ENCODE results near the gene SLC26A8.
"Not testable (repeated sequence)": the region's sequence is repeated elsewhere in the genome, so short reads cannot be mapped to it uniquely, and the experiment has no call there.

The SLC26A8 gene

DNA sequence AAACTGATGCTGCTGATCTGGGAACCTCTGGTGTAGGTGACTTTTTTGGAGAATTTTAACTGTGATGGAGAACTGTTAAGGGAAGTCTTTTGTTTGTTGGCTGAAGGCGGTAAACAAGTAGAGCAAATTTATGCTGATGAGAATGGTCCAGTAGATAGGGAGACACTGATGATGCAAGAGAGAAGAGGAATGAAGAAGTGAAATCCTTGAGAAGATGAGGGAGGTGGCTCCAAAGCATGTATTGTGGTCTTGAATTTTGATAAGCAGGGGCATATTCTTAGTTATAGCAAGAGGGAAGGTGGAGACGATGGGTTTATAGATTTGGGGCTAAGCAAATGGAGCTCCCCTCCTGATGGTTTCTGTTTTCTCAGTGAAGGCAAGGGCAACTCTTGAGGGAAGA lies 25.1 kb upstream of the SLC26A8 start:
- no peaks in the 10 kb centered on the region for H3K9me3 ChIP-seq (ENCODE audit: insufficient read depth, low read depth, low read length)
- no peak overlapping the region for H3K4me3 ChIP-seq (ENCODE audit: low read length)
- H3K27ac ChIP-seq (ENCODE audit: low read length) = no peak overlapping the region
- no peaks in the 10 kb centered on the region for H3K27me3 ChIP-seq (ENCODE audit: insufficient read depth, low read length)
- peaks cover 16% of the 10 kb centered on the region; the same call in 1 of the 2 replicates for H3K36me3 ChIP-seq (ENCODE audit: insufficient read depth, low read depth, low read length)
- no peak overlapping the region for H3K9ac ChIP-seq (ENCODE audit: low read depth, low read length)
- no peaks in the 10 kb centered on the region; the same call in 1 of the 2 replicates for H3K4me1 ChIP-seq (ENCODE audit: insufficient read depth, low read length)

DNA sequence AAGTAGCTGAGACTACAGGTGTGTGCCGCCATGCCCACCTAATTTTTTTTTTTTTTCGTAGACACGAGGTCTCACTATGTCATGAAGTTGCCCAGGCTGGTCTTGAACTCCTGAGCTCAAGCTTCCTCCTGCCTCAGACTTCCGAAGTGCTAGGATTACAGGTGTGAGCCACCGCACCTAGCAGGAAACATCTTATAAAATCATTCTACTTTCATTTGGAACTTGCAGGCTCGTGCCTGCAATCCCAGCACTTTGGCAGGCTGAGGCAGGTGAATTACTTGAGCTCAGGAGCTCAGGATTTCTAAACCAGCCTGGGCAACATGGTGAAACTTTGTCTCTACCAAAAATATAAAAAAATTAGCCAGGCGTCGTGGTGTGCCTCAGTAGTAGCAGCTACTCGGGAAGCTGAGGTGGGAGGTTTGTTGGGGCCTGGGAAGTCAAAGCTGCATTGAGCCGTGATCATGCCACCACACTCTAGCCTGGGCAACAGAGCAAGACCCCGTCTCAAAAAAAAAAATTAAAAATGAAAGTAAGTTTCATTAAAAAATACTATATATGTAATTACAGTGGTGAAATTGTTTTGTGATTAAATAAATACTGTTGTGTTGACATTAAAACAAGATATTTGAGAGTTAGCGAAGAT lies 18.3 kb upstream of the SLC26A8 start:
- Histone ChIP-seq H3K9me3 (ENCODE audit: insufficient read depth, low read depth, low read length) (no peaks in the 10 kb centered on the region), H3K4me3 (ENCODE audit: low read length) (no peak overlapping the region), H3K27me3 (ENCODE audit: insufficient read depth, low read length) (no peaks in the 10 kb centered on the region), H3K36me3 (ENCODE audit: insufficient read depth, low read depth, low read length) (no peaks in the 10 kb centered on the region), H3K9ac (ENCODE audit: low read depth, low read length) (no peak overlapping the region), H3K27ac (ENCODE audit: low read length) (no peak overlapping the region), H3K4me1 (ENCODE audit: insufficient read depth, low read length) (0 out of 2 replicates have a peak, but pooled peaks cover 3% of the 10 kb centered on the region)

DNA sequence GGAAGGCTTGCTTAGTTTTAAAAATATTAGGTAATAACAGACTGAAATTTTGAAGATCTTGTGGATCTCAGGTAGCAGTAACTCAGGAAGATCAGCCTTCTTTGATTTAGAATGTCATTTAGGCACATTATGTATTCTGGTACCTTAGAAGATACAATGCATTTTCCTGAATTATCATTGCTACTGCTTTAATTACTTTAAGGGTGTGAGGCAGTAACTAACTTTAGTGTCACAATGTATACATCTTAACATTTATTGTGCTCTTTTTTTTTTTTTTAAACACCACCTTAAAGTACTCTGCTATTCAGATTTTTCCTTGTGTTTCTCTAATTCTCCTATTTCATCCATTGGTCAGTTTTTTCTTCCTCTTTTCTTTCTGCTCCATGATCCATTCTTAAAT lies 16.5 kb upstream of the SLC26A8 start:
- no peak overlapping the region for H3K4me3 ChIP-seq (ENCODE audit: low read length)
- H3K27me3 ChIP-seq (ENCODE audit: insufficient read depth, low read length) = no peaks in the 10 kb centered on the region
- 0 out of 2 replicates have a peak, but pooled peaks cover 3% of the 10 kb centered on the region for H3K4me1 ChIP-seq (ENCODE audit: insufficient read depth, low read length)
- no peak overlapping the region for H3K27ac ChIP-seq (ENCODE audit: low read length)
- no peaks in the 10 kb centered on the region for H3K9me3 ChIP-seq (ENCODE audit: insufficient read depth, low read depth, low read length)
- H3K36me3 ChIP-seq (ENCODE audit: insufficient read depth, low read depth, low read length) = no peaks in the 10 kb centered on the region
- no peak overlapping the region for H3K9ac ChIP-seq (ENCODE audit: low read depth, low read length)

DNA sequence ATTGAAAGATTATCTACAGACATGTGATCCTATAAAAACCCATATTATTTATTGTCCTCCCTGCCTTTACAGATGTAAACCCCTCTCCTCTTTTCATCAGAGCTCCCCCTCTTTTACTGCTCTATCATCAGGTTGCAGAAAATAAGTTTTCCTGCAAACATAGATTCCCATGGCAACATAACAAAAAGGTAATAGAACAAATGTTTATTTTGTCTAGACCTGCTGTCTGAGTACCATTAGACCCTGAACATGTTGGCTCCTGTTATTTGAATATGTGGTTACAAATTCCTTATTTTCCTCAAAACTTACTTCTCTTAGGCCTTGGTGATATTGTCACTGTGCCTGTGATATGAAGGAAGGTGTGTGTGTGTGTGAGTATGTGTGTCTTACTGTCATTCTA lies 14.7 kb upstream of the SLC26A8 start:
- Histone ChIP-seq H3K27me3 (ENCODE audit: insufficient read depth, low read length) (no peaks in the 10 kb centered on the region), H3K9me3 (ENCODE audit: insufficient read depth, low read depth, low read length) (no peaks in the 10 kb centered on the region), H3K27ac (ENCODE audit: low read length) (no peak overlapping the region), H3K4me1 (ENCODE audit: insufficient read depth, low read length) (peaks cover 6% of the 10 kb centered on the region; the same call in 1 of the 2 replicates), H3K36me3 (ENCODE audit: insufficient read depth, low read depth, low read length) (no peaks in the 10 kb centered on the region), H3K9ac (ENCODE audit: low read depth, low read length) (no peak overlapping the region), H3K4me3 (ENCODE audit: low read length) (no peak overlapping the region)

DNA sequence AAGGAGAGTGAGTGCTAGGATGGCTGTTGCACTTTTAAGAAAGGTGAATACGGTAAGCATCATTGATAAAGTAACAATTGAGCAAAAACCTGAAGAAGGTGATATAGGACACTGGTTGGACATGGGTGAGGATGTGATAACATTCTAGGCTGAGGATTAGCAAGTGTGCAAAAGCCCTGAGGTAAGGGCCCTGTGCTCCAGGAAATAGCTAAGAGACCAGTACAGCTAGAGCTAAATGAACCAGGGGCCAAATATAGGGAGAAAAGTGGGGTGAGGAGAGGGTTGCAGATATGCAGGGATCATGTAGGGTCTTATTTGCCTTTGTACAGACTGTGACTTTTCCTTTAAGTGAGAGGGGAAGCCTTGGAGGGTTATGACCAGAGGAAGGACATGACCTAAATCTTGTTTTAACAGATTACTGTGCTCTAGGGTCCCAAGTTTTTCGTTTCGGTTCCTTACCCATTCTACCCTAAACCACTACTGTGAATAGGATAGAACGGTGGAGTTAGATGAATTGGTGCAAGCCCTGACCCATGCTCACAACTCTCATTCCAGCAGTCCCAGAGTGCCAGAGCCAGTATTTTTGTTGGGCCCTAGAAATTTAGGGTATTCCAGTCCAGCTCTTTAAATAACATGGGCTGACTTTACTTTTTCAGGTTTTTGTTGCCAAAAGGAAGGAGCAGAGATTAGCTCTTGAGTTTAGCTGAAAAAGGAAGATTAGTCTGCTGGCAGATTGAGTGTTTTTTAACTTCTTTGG lies 13.9 kb upstream of the SLC26A8 start:
- H3K4me3 ChIP-seq (ENCODE audit: low read length) = no peak overlapping the region
- H3K27ac ChIP-seq (ENCODE audit: low read length) = no peak overlapping the region
- peaks cover 10% of the 10 kb centered on the region; the same call in 1 of the 2 replicates for H3K4me1 ChIP-seq (ENCODE audit: insufficient read depth, low read length)
- no peaks in the 10 kb centered on the region for H3K36me3 ChIP-seq (ENCODE audit: insufficient read depth, low read depth, low read length)
- H3K9me3 ChIP-seq (ENCODE audit: insufficient read depth, low read depth, low read length) = no peaks in the 10 kb centered on the region
- no peak overlapping the region for H3K9ac ChIP-seq (ENCODE audit: low read depth, low read length)
- no peaks in the 10 kb centered on the region for H3K27me3 ChIP-seq (ENCODE audit: insufficient read depth, low read length)

DNA sequence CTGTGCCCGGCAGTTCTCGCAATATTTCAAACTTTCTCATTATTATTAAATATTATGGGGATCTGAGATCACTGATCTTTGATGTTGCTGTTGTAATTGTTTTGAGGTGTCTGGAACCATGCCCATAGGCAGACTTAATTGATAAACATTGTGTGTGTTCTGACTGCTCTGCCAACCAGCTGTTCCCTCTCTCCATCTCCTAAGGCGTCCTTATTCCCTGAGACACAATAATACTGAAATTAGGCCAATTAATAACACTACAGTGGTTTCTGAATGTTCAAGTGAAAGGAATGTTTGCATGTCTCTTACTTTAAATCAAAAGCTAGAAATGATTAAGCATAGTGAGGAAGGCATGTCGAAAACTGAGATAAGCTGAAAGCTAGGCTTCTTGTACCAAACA lies 10.8 kb upstream of the SLC26A8 start:
- Histone ChIP-seq H3K9me3 (ENCODE audit: insufficient read depth, low read depth, low read length) (no peaks in the 10 kb centered on the region), H3K4me3 (ENCODE audit: low read length) (no peak overlapping the region), H3K36me3 (ENCODE audit: insufficient read depth, low read depth, low read length) (no peaks in the 10 kb centered on the region), H3K9ac (ENCODE audit: low read depth, low read length) (no peak overlapping the region), H3K27me3 (ENCODE audit: insufficient read depth, low read length) (no peaks in the 10 kb centered on the region), H3K4me1 (ENCODE audit: insufficient read depth, low read length) (peaks cover 10% of the 10 kb centered on the region; the same call in 1 of the 2 replicates), H3K27ac (ENCODE audit: low read length) (no peak overlapping the region)

DNA sequence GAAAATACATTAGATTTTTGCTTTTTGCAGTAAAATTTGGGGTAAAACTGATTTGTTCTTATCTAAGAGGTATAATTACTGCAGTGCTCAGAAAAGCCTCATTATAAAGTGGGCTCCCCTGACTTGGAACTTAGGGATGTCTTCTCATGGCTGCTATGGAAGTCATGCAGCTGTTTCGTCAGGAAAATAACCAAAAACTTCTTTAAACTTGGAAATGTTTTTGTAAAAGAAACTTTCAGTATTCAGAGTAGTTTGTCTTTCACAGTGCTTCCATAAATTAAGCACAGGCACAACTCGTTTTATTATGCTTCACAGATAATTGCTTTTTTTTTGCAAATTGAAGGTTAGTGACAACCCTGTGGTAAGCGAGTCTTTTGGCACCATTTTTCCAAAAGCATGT lies 10.0 kb upstream of the SLC26A8 start:
- Histone ChIP-seq H3K4me1 (ENCODE audit: insufficient read depth, low read length) (peaks cover 11% of the 10 kb centered on the region; the same call in 1 of the 2 replicates), H3K36me3 (ENCODE audit: insufficient read depth, low read depth, low read length) (no peaks in the 10 kb centered on the region), H3K27me3 (ENCODE audit: insufficient read depth, low read length) (no peaks in the 10 kb centered on the region), H3K9me3 (ENCODE audit: insufficient read depth, low read depth, low read length) (no peaks in the 10 kb centered on the region), H3K9ac (ENCODE audit: low read depth, low read length) (no peak overlapping the region), H3K4me3 (ENCODE audit: low read length) (no peak overlapping the region), H3K27ac (ENCODE audit: low read length) (no peak overlapping the region)

DNA sequence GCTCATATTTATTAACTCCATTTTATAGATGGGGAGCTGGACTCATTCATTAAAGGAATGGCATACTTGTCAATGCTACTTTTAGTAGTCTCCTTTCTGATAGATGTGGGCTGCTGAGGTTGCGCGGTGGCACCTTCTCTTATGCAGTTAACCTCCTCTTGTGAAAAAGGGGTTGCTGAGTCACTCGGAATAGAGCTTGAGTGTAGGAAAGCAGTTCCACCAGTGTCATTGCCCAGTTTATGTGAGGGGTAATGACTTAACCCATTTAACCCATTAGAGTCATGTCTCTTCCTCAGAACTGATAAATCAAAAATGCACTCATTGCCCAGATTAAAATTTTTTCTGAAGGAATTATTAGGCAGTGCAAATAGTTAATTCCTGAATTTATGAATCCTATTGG lies 9.5 kb upstream of the SLC26A8 start:
- H3K4me1 ChIP-seq (ENCODE audit: insufficient read depth, low read length) = peaks cover 13% of the 10 kb centered on the region; the same call in 1 of the 2 replicates
- no peak overlapping the region for H3K27ac ChIP-seq (ENCODE audit: low read length)
- no peaks in the 10 kb centered on the region for H3K27me3 ChIP-seq (ENCODE audit: insufficient read depth, low read length)
- H3K4me3 ChIP-seq (ENCODE audit: low read length) = no peak overlapping the region
- no peaks in the 10 kb centered on the region for H3K9me3 ChIP-seq (ENCODE audit: insufficient read depth, low read depth, low read length)
- H3K9ac ChIP-seq (ENCODE audit: low read depth, low read length) = no peak overlapping the region
- no peaks in the 10 kb centered on the region for H3K36me3 ChIP-seq (ENCODE audit: insufficient read depth, low read depth, low read length)

DNA sequence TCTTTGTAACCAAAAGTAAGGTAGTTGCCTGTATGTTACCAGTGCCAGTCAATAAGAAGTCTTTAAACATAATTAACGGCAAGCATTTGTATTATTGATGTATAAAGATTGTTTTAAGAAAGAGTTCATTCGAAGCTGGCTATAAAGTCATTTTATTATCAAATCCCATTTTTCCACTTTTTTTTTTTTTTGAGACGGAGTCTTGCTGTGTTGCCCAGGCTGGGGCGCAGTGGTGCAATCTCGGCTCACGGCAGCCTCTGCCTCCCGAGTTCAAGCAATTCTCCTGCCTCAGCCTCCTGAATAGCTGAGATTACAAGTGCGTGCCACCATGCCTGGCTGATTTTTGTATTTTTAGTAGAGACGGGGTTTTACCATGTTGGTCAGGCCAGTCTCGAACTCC lies 8.7 kb upstream of the SLC26A8 start:
- peaks cover 13% of the 10 kb centered on the region; the same call in 1 of the 2 replicates for H3K4me1 ChIP-seq (ENCODE audit: insufficient read depth, low read length)
- H3K9ac ChIP-seq (ENCODE audit: low read depth, low read length); H3K27ac ChIP-seq (ENCODE audit: low read length): not testable (repeated sequence)

DNA sequence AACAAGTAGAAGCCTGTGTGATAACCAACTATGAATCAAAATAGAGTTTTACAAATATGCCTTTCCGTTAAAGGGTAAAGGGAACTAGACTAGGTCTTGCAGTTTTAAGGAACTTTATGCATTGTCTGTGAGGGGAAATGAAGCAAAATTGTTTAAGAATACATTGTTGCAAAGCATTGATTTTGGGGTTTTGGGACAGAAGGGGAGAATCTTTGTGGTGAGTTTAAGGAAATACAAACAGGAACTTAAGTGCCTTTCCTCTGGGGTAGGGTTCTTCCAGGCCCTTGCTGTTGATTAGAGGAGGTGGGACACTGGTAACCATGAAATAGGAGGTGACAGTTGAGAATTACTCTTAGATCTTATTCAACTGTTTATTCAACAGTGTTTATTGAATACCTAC lies 7.8 kb upstream of the SLC26A8 start:
- Histone ChIP-seq H3K27ac (ENCODE audit: low read length) (no peak overlapping the region), H3K27me3 (ENCODE audit: insufficient read depth, low read length) (no peaks in the 10 kb centered on the region), H3K36me3 (ENCODE audit: insufficient read depth, low read depth, low read length) (no peaks in the 10 kb centered on the region), H3K9me3 (ENCODE audit: insufficient read depth, low read depth, low read length) (no peaks in the 10 kb centered on the region), H3K9ac (ENCODE audit: low read depth, low read length) (no peak overlapping the region), H3K4me1 (ENCODE audit: insufficient read depth, low read length) (peaks cover 10% of the 10 kb centered on the region; the same call in 1 of the 2 replicates), H3K4me3 (ENCODE audit: low read length) (no peak overlapping the region)

More for the DNA sequence above, 8.7 kb upstream of the SLC26A8 start:
- H3K9me3 ChIP-seq (ENCODE audit: insufficient read depth, low read depth, low read length); H3K4me3 ChIP-seq (ENCODE audit: low read length); H3K36me3 ChIP-seq (ENCODE audit: insufficient read depth, low read depth, low read length); H3K27me3 ChIP-seq (ENCODE audit: insufficient read depth, low read length): not testable (repeated sequence)

DNA sequence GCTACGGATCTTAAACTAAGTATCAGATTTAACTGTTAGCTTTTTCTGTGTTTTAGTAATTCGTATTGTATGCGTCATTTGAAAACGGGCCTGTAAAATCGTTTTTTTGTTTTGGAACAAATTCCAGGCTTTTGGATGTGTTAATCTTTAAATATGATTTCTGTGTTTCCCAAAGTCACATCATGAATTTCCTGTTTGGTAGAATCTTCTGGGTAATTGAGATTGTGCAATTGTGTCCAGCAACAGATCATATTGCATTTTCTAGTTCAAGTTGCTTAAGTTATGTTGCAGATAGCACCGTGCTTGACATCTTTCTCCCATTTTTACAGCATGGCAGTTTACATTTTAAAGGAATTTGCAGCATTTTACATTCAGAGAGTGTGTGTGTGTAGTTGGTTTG lies 5.0 kb upstream of the SLC26A8 start:
- Histone ChIP-seq H3K9ac (ENCODE audit: low read depth, low read length) (peak overlapping the region; percentile 91; the same call in 1 of the 2 replicates), H3K4me1 (ENCODE audit: insufficient read depth, low read length) (peaks cover 27% of the 10 kb centered on the region), H3K27ac (ENCODE audit: low read length) (no peak overlapping the region), H3K4me3 (ENCODE audit: low read length) (peak overlapping the region; percentile 94), H3K9me3 (ENCODE audit: insufficient read depth, low read depth, low read length) (no peaks in the 10 kb centered on the region), H3K36me3 (ENCODE audit: insufficient read depth, low read depth, low read length) (no peaks in the 10 kb centered on the region), H3K27me3 (ENCODE audit: insufficient read depth, low read length) (peaks cover 13% of the 10 kb centered on the region; the same call in 1 of the 2 replicates)

DNA sequence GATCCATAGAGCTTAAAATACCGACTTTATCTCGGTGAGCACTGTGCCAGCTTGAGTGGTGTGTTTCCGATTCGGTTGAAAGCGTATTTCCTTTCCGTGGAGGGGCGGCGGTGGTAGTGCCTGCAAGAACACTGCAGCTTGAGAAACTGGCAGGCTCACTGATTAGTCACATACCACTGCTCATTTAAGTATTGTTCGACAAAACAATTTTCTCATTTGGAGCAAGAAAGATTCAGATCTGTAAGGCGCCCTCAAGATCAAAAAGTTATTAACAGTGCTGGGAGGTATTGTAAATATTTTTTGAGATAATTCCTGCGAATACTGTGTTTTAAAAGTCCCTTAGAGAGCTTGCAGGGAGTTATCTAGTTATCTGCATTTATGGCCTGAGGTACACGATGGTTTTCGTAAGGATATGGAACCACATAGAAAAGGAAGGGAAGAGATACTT lies 4.5 kb upstream of the SLC26A8 start:
- H3K27ac ChIP-seq (ENCODE audit: low read length) = no peak overlapping the region
- peak overlapping the region; percentile 94 for H3K4me3 ChIP-seq (ENCODE audit: low read length)
- H3K9ac ChIP-seq (ENCODE audit: low read depth, low read length) = peak overlapping the region; percentile 91
- no peaks in the 10 kb centered on the region for H3K9me3 ChIP-seq (ENCODE audit: insufficient read depth, low read depth, low read length)
- H3K4me1 ChIP-seq (ENCODE audit: insufficient read depth, low read length) = peaks cover 24% of the 10 kb centered on the region
- H3K27me3 ChIP-seq (ENCODE audit: insufficient read depth, low read length) = peaks cover 13% of the 10 kb centered on the region; the same call in 1 of the 2 replicates
- H3K36me3 ChIP-seq (ENCODE audit: insufficient read depth, low read depth, low read length) = no peaks in the 10 kb centered on the region
